DND-41 (cell line): Measurements from ENCODE around the gene NADK2.

Experiments used
- ATAC-seq: fragments of 200-7000 bp; cut with Tn5 transposase; 3 replicates; pipeline ENCODE4 v1.9.1; 2021; ENCODE audit warnings: low read depth; ENCODE audit not compliant: insufficient read depth
- DNase-seq: peaks from one replicate; pipeline ENCODE4 v3.0.0-alpha.2; 2020
- H2AFZ ChIP-seq: 2 replicates; pipeline ENCODE4 v1.6.0; 2012; ENCODE audit warnings: low read depth, low read length
- H3K27ac ChIP-seq: 2 replicates; pipeline ENCODE4 v1.5.1; 2012; ENCODE audit warnings: low read length, inconsistent platforms
- H3K27me3 ChIP-seq: fragments of 200-600 bp; sonication (generic); 2 replicates; pipeline ENCODE4 v1.6.0; 2012; ENCODE audit warnings: low read length, mild to moderate bottlenecking, inconsistent platforms; ENCODE audit not compliant: insufficient read depth, poor library complexity
- H3K36me3 ChIP-seq: 2 replicates; pipeline ENCODE4 v1.5.1; 2012; ENCODE audit warnings: low read length, inconsistent platforms; ENCODE audit not compliant: insufficient read depth
- H3K4me1 ChIP-seq: 2 replicates; pipeline ENCODE4 v1.5.1; 2012; ENCODE audit warnings: mild to moderate bottlenecking, low read length; ENCODE audit not compliant: insufficient read depth
- H3K4me2 ChIP-seq: 2 replicates; pipeline ENCODE4 v1.6.0; 2012; ENCODE audit warnings: mild to moderate bottlenecking, moderate library complexity, low read length, inconsistent platforms; ENCODE audit not compliant: insufficient read depth
- H3K4me3 ChIP-seq, 2 experiments: fragments of 200-600 bp in 1 of 2; shearing (Covaris generic) in 1 of 2; 2 replicates each; pipeline ENCODE4 v1.5.1; 2012 to 2016; ENCODE audit warnings: inconsistent platforms in 2 of 2, low read length in 2 of 2, mild to moderate bottlenecking in 2 of 2, low read depth in 1 of 2, moderate library complexity in 1 of 2
- H3K79me2 ChIP-seq: 2 replicates; pipeline ENCODE4 v1.6.0; 2012; ENCODE audit warnings: low read length, inconsistent platforms; ENCODE audit not compliant: insufficient read depth
- H3K9ac ChIP-seq: 2 replicates; pipeline ENCODE4 v1.6.0; 2012; ENCODE audit warnings: low read depth, mild to moderate bottlenecking, inconsistent platforms, low read length, moderate library complexity
- H3K9me3 ChIP-seq: 2 replicates; pipeline ENCODE4 v1.5.1; 2012; ENCODE audit warnings: low read length, moderate library complexity, mild to moderate bottlenecking, inconsistent platforms; ENCODE audit not compliant: insufficient read depth, severe bottlenecking
- H4K20me1 ChIP-seq: 2 replicates; pipeline ENCODE4 v1.6.0; 2012; ENCODE audit warnings: low read length; ENCODE audit not compliant: insufficient read depth
- CTCF ChIP-seq: IDR thresholded peaks from 2 replicates; pipeline ENCODE4 v1.5.1; 2012; ENCODE audit warnings: borderline replicate concordance, low read length, moderate library complexity, mild to moderate bottlenecking; ENCODE audit not compliant: poor library complexity, severe bottlenecking; ENCODE audit errors: extremely low read depth
- EZH2 ChIP-seq: IDR thresholded peaks from 3 replicates; pipeline ENCODE4 v1.6.1; 2012; ENCODE audit warnings: borderline replicate concordance, low read depth, mild to moderate bottlenecking, moderate library complexity, low read length, inconsistent platforms; ENCODE audit not compliant: severe bottlenecking

The NADK2 gene

GRCh38 chr5:36232533-36232932 is 9.2 kb downstream of the NADK2 start:
- DNase-seq, result no peak
- ATAC-seq, result no peak
- H3K36me3 ChIP-seq, result no peaks in the 10 kb centered on the region
- no peaks in the 10 kb centered on the region for H4K20me1 ChIP-seq
- no peaks in the 10 kb centered on the region for H3K27me3 ChIP-seq
- no peak overlapping the region for H3K4me2 ChIP-seq
- no peak overlapping the region for H3K9ac ChIP-seq
- H3K4me3 ChIP-seq, result no peak overlapping the region
- H3K9me3 ChIP-seq, result no peaks in the 10 kb centered on the region
- TF ChIP-seq EZH2, result no peak
- no peak for TF ChIP-seq CTCF
- H2AFZ ChIP-seq, result no peak overlapping the region
- no peaks in the 10 kb centered on the region for H3K4me1 ChIP-seq
- no peak overlapping the region for H3K27ac ChIP-seq
- peaks cover 28% of the 10 kb centered on the region; the same call in 1 of the 2 replicates for H3K79me2 ChIP-seq

- H2AFZ ChIP-seq, result no peak overlapping the region
- no peaks in the 10 kb centered on the region for H4K20me1 ChIP-seq
- H3K4me2 ChIP-seq, result no peak overlapping the region
- no peak overlapping the region for H3K4me3 ChIP-seq
- peaks cover 18% of the 10 kb centered on the region; the same call in 1 of the 2 replicates for H3K79me2 ChIP-seq
- H3K4me1 ChIP-seq, result no peaks in the 10 kb centered on the region
- H3K27me3 ChIP-seq, result no peaks in the 10 kb centered on the region
- H3K9me3 ChIP-seq, result no peaks in the 10 kb centered on the region
- no peak for ATAC-seq
- TF ChIP-seq EZH2 (no peak), CTCF (no peak)
- H3K9ac ChIP-seq, result no peak overlapping the region
- no peak for DNase-seq
- peaks cover 11% of the 10 kb centered on the region; the same call in 1 of the 2 replicates for H3K36me3 ChIP-seq
- H3K27ac ChIP-seq, result no peak overlapping the region
Observed at GRCh38 chr5:36230151-36230790, 11.5 kb downstream of the NADK2 start.

GRCh38 chr5:36228505-36228904 is 13.2 kb downstream of the NADK2 start:
- DNase-seq (no peak), ATAC-seq (no peak)
- Histone ChIP-seq H3K27me3 (no peaks in the 10 kb centered on the region), H3K27ac (no peak overlapping the region), H4K20me1 (no peaks in the 10 kb centered on the region), H2AFZ (no peak overlapping the region), H3K79me2 (peaks cover 8% of the 10 kb centered on the region; the same call in 1 of the 2 replicates), H3K9me3 (no peaks in the 10 kb centered on the region), H3K4me3 (no peak overlapping the region), H3K4me1 (no peaks in the 10 kb centered on the region), H3K4me2 (no peak overlapping the region), H3K9ac (no peak overlapping the region), H3K36me3 (peaks cover 23% of the 10 kb centered on the region; the same call in 1 of the 2 replicates)
- no peak for TF ChIP-seq CTCF
- no peak for TF ChIP-seq EZH2

- Histone ChIP-seq H3K4me3 (no peak overlapping the region), H3K9ac (no peak overlapping the region), H2AFZ (no peak overlapping the region), H3K9me3 (no peaks in the 10 kb centered on the region), H3K36me3 (peaks cover 23% of the 10 kb centered on the region; the same call in 1 of the 2 replicates), H3K79me2 (peaks cover 6% of the 10 kb centered on the region; the same call in 1 of the 2 replicates), H3K27me3 (no peaks in the 10 kb centered on the region), H3K4me1 (no peaks in the 10 kb centered on the region), H3K4me2 (no peak overlapping the region), H4K20me1 (no peaks in the 10 kb centered on the region), H3K27ac (no peak overlapping the region)
- TF ChIP-seq EZH2, result no peak
- TF ChIP-seq CTCF, result no peak
- DNase-seq (no peak), ATAC-seq (no peak)
Observed at GRCh38 chr5:36227046-36227445, 14.7 kb downstream of the NADK2 start.
